Measurements from ENCODE around the gene TUBA3C.

DNA sequence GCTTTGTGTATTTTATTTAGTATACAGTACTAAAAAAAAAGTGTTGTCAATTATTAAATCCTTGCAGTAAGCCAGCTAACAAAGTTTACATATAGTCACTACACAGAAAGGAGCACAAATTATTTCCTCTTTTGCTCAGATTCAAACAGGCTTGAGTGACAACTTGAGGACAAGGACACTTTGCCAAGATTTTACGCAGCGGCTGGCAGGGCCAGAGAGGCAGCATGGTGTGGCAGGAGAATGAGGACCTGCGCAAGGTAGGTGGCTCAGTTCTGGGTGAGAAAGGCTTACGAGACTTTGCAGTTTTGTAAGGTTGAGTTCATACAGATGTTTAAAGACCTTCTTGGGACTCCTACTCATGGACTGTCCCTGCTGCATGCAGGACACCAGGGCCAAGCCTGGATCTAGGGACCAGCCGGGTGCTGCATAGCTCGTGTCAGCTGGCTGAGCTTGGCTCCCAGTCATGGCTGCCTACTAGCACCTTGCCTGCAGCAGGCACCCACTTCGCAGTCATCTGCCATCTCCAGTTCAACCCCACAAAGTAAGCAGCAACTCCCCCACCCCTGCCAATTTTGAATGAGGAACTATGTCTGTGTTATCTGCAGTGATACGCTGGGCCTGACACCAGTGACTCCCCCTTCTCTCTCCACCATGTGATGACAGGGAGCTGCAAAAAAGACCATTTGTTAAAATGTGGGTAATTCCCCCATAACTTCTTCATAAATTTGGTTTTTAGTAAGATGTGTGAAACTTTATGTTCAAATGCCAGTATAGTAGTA, 3.7 kb upstream of the TUBA3C start:
- TF ChIP-seq CTCF (conservative IDR thresholded peaks at IDR 0.05 in 1 of 2, IDR thresholded peaks at IDR 0.05 in 1 of 2; ENCODE audit: low read depth in 1 of 2, low read length in 2 of 2) (no peak), EZH2 (IDR thresholded peaks at IDR 0.05; ENCODE audit: low read length, missing control alignments) (no peak)
